HEK293 (cell line): ENCODE data around the gene HTR6.
"Not testable (repeated sequence)": the region's sequence is repeated elsewhere in the genome, so short reads cannot be mapped to it uniquely, and the experiment has no call there.

ENCODE experiments used
- CTCF ChIA-PET: fragments of 350-600 bp; formaldehyde crosslinking; extraction: SDS; loops from one replicate; lab custom pipeline; 2021; ENCODE audit warnings: antibody characterized with exemption; lab: Yijun Ruan, JAX
- POLR2A ChIA-PET: fragments of 300-600 bp; formaldehyde crosslinking; extraction: SDS; loops from one replicate; lab custom pipeline; 2020; ENCODE audit warnings: antibody characterized with exemption, inconsistent platforms; lab: Yijun Ruan, JAX
- H3K27ac ChIP-seq: fragments of 200-500 bp; sonication (Bioruptor generic); 2 replicates; pipeline ENCODE4 v1.5.1; 2014; ENCODE audit warnings: low read depth, low read length, control low read depth, inconsistent platforms; ENCODE audit errors: extremely low read depth
- H3K36me3 ChIP-seq, 2 experiments: fragments of 200-500 bp in 1 of 2; sonication (Bioruptor generic) in 1 of 2; 1 replicate in 1 of 2; 2 replicates in 1 of 2; pipeline ENCODE4 v1.5.1; 2014 to 2017; ENCODE audit warnings: inconsistent platforms in 2 of 2, low read length in 2 of 2; ENCODE audit not compliant: control insufficient read depth in 2 of 2, insufficient read depth in 1 of 2
- H3K4me1 ChIP-seq: fragments of 200-500 bp; sonication (Bioruptor generic); 2 replicates; pipeline ENCODE4 v1.5.1; 2014; ENCODE audit warnings: mild to moderate bottlenecking, low read length, inconsistent platforms; ENCODE audit not compliant: control insufficient read depth, insufficient read depth
- H3K4me3 ChIP-seq: 2 replicates; pipeline ENCODE4 v1.5.1; 2011; ENCODE audit warnings: low read depth, mild to moderate bottlenecking, control low read depth, low read length, moderate library complexity
- H3K9me3 ChIP-seq: fragments of 200-500 bp; sonication (Bioruptor generic); 2 replicates; pipeline ENCODE4 v1.5.1; 2014; ENCODE audit warnings: low read depth, low read length, inconsistent platforms; ENCODE audit not compliant: control insufficient read depth, insufficient read depth
- BCL6B ChIP-seq: fragments of 450-650 bp; formaldehyde crosslinking; IDR thresholded peaks from 2 replicates; pipeline ENCODE4 v1.5.1; 2017; ENCODE audit warnings: missing biosample characterization, missing genetic modification characterization
- KLF17 ChIP-seq: fragments of 450-650 bp; formaldehyde crosslinking; IDR thresholded peaks from 2 replicates; pipeline ENCODE4 v1.5.1; 2016; ENCODE audit warnings: missing biosample characterization, missing genetic modification characterization
- PRDM10 ChIP-seq: fragments of 450-650 bp; formaldehyde crosslinking; IDR thresholded peaks from 2 replicates; pipeline ENCODE4 v1.5.1; 2016; ENCODE audit warnings: missing biosample characterization, missing genetic modification characterization
- PRDM4 ChIP-seq: fragments of 450-650 bp; formaldehyde crosslinking; IDR thresholded peaks from 2 replicates; pipeline ENCODE4 v1.5.1; 2017; ENCODE audit warnings: missing biosample characterization, missing genetic modification characterization
- PRDM6 ChIP-seq: fragments of 450-650 bp; formaldehyde crosslinking; IDR thresholded peaks from 2 replicates; pipeline ENCODE4 v1.5.1; 2017; ENCODE audit warnings: missing biosample characterization, missing genetic modification characterization
- SALL2 ChIP-seq: fragments of 450-650 bp; formaldehyde crosslinking; IDR thresholded peaks from 2 replicates; pipeline ENCODE4 v1.5.0; 2017; ENCODE audit warnings: missing biosample characterization, mild to moderate bottlenecking, missing genetic modification characterization, borderline replicate concordance
- ZNF148 ChIP-seq: fragments of 450-650 bp; formaldehyde crosslinking; IDR thresholded peaks from 2 replicates; pipeline ENCODE4 v1.5.0; 2017; ENCODE audit warnings: missing biosample characterization, missing genetic modification characterization, borderline replicate concordance
- ZNF23 ChIP-seq: fragments of 450-650 bp; formaldehyde crosslinking; IDR thresholded peaks from 2 replicates; pipeline ENCODE4 v1.5.1; 2016; ENCODE audit warnings: missing biosample characterization, missing genetic modification characterization, borderline replicate concordance
- ZNF350 ChIP-seq: fragments of 450-650 bp; formaldehyde crosslinking; IDR thresholded peaks from 2 replicates; pipeline ENCODE4 v1.5.0; 2017; ENCODE audit warnings: missing biosample characterization, mild to moderate bottlenecking, missing genetic modification characterization
- ZNF513 ChIP-seq: fragments of 450-650 bp; IDR thresholded peaks from 2 replicates; pipeline ENCODE4 v1.5.1; 2018; ENCODE audit warnings: missing biosample characterization, missing genetic modification characterization
- ZNF521 ChIP-seq: fragments of 450-650 bp; formaldehyde crosslinking; IDR thresholded peaks from 2 replicates; pipeline ENCODE4 v1.5.1; 2017; ENCODE audit warnings: missing biosample characterization, mild to moderate bottlenecking, missing genetic modification characterization
- ZNF692 ChIP-seq: fragments of 450-650 bp; formaldehyde crosslinking; IDR thresholded peaks from 2 replicates; pipeline ENCODE4 v1.5.1; 2016; ENCODE audit warnings: missing biosample characterization, missing genetic modification characterization
- ZNF785 ChIP-seq: fragments of 450-650 bp; formaldehyde crosslinking; IDR thresholded peaks from 2 replicates; pipeline ENCODE4 v1.5.1; 2016; ENCODE audit warnings: missing biosample characterization, missing genetic modification characterization
- ZSCAN4 ChIP-seq: fragments of 450-650 bp; formaldehyde crosslinking; IDR thresholded peaks from 2 replicates; pipeline ENCODE4 v1.5.1; 2017; ENCODE audit warnings: missing biosample characterization, missing genetic modification characterization

HTR6 gene

GRCh38 chr1:19633106-19633505, 31.6 kb upstream of the HTR6 start (continued):
- TF ChIP-seq PRDM10 (tag by site-specific recombination) (no peak), ZNF692 (tag by site-specific recombination) (no peak), PRDM6 (tag by site-specific recombination) (no peak), SALL2 (no peak), ZNF521 (tag by site-specific recombination) (no peak), BCL6B (tag by site-specific recombination) (no peak), ZNF148 (tag by site-specific recombination) (no peak)

GRCh38 chr1:19635064-19635463, 29.6 kb upstream of the HTR6 start:
- H3K27ac ChIP-seq, H3K4me3 ChIP-seq, H3K36me3 ChIP-seq, H3K4me1 ChIP-seq, H3K9me3 ChIP-seq: not testable (repeated sequence)
- POLR2A ChIA-PET, result interaction anchor here (0.7 kb wide), 1 partner anchor 330 kb away, joined by 7 read pairs; no protein-coding TSS in a partner anchor
- CTCF ChIA-PET, result interaction anchor here (0.8 kb wide), 1 partner anchor 16 kb away, joined by 4 read pairs; no protein-coding TSS in a partner anchor

GRCh38 chr1:19635646-19636045, 29.0 kb upstream of the HTR6 start:
- ChIA-PET CTCF (interaction anchor here (0.8 kb wide), 1 partner anchor 15 kb away, joined by 4 read pairs; no protein-coding TSS in a partner anchor), POLR2A (interaction anchor here (0.7 kb wide), 1 partner anchor 330 kb away, joined by 7 read pairs; no protein-coding TSS in a partner anchor)
- H3K4me3 ChIP-seq, result no peak overlapping the region
- TF ChIP-seq ZNF513 (tag by site-specific recombination), result no peak
- TF ChIP-seq KLF17 (tag by site-specific recombination), result no peak
- no peak for TF ChIP-seq ZNF785
- TF ChIP-seq ZNF23 (tag by site-specific recombination), result no peak
- no peak for TF ChIP-seq ZNF350 (tag by site-specific recombination)
- TF ChIP-seq PRDM4 (tag by site-specific recombination), result no peak
- TF ChIP-seq ZSCAN4, result no peak

More at GRCh38 chr1:19635646-19636045, 29.0 kb upstream of the HTR6 start:
- H3K27ac ChIP-seq, result no peak overlapping the region
- H3K9me3 ChIP-seq, result no peaks in the 10 kb centered on the region
- no peaks in the 10 kb centered on the region for H3K36me3 ChIP-seq
- peaks cover 3% of the 10 kb centered on the region; the same call in 1 of the 2 replicates for H3K4me1 ChIP-seq
